Activated CD8-positive, alpha-beta memory T cell treated with anti-CD3 and anti-CD28 coated beads, Interleukin-2, amount 10 ng/mL, durations not matched to agents 7 days and 5 days (primary cell): ENCODE results near the gene LILRB1. TPM values are rescaled to one million over a fixed set of nuclear protein-coding genes. Genes with fewer than 3 reads are reported as not detected.
"Not testable (repeated sequence)": the region's sequence is repeated elsewhere in the genome, so short reads cannot be mapped to it uniquely, and the experiment has no call there.

ENCODE experiments used
- ATAC-seq: fragments of 150-1000 bp; cut with Tn5 transposase; one replicate; pipeline ENCODE4 v1.10.0; 2021; ENCODE audit warnings: moderate library complexity
- CTCF ChIA-PET: fragments of 350-600 bp; sonication (Branson Sonifier 250); formaldehyde crosslinking; loops from one replicate; lab custom pipeline; 2021; ENCODE audit warnings: antibody characterized with exemption; lab: Charles Lee
- DNase-seq: peaks from one replicate; pipeline ENCODE4 v3.0.0-alpha.2; 2020
- H3K27ac Mint-ChIP-seq: one replicate; pipeline ENCODE4 v1.8.0; 2021; ENCODE audit warnings: mild to moderate bottlenecking, mixed read lengths
- H3K27me3 Mint-ChIP-seq: one replicate; pipeline ENCODE4 v1.8.0; 2021; ENCODE audit warnings: mixed read lengths
- H3K36me3 Mint-ChIP-seq: one replicate; pipeline ENCODE4 v1.8.0; 2021; ENCODE audit warnings: mild to moderate bottlenecking, mixed read lengths
- H3K4me1 Mint-ChIP-seq: one replicate; pipeline ENCODE4 v1.8.0; 2021; ENCODE audit warnings: mixed read lengths
- H3K4me3 Mint-ChIP-seq: one replicate; pipeline ENCODE4 v1.8.0; 2021; ENCODE audit warnings: mild to moderate bottlenecking, moderate library complexity, mixed read lengths
- H3K9me3 Mint-ChIP-seq: one replicate; pipeline ENCODE4 v1.8.0; 2022; ENCODE audit warnings: low read depth, mixed read lengths
- microRNA-seq: library from miRNA; unstranded; fragments of <30 nt; microRNA quantifications from one replicate; pipeline ENCODE4 v1.2.0, GENCODE V29; 2022
- total RNA-seq, 2 experiments: library from RNA; stranded (reverse); gene quantifications; one replicate each; pipeline ENCODE4 v1.2.3, GENCODE V29; 2021

The LILRB1 gene
- total RNA-seq, 2 experiments from 2014 or later = 3.0 to 4.0 TPM

DNA sequence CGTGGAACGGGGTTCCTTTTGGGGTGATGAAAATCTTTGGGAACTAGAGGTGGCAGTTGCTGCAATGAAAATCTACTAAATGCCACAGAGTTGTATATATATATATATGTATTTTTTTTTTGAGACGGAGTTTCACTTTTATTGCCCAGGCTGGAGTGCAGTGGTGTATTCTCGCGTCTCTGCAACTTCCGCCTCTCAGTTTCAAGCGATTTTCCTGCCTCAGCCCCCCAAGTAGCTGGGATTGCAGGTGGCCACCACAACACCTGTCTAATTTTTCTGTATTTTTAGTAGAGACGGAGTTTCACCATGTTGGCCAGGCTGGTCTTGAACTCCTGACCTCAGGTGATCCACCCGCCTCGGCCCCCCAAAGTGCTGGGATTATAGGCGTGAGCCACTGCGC lies 51.3 kb downstream of the LILRB1 start:
- H3K9me3 Mint-ChIP-seq, DNase-seq, H3K27ac Mint-ChIP-seq, H3K4me3 Mint-ChIP-seq, H3K4me1 Mint-ChIP-seq, ATAC-seq, H3K36me3 Mint-ChIP-seq: not testable (repeated sequence)
- peaks cover 14% of the 10 kb centered on the region for H3K27me3 Mint-ChIP-seq
- CTCF ChIA-PET = interaction anchor here (1.5 kb wide), 1 partner anchor 206 kb away, joined by 3 read pairs; no protein-coding TSS in a partner anchor

DNA sequence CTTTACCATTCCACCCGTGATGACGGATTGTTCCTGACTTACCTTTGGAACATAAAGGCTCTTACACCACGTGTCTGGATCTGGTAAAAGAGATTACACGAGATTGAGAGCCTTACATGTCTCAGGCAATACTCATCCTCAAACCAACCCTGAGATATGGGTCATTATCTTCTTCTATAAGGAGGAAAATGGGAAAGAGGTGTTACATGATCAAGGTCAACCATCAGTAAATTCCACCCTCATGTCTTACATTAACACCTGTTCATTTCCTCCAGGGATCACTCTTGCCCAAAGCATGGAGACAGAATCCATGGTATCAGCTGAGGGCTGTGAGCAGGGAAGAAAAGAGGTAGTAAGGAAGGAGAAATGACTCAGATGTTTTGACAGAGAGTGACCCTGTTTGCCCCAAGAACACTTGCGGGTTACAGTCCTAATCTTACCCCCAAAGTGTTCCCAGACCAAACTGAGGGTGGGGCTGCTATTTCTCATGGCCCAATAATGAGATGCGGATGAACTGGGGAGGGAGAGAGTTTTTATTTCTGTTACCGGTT lies 52.1 kb downstream of the LILRB1 start:
- CTCF ChIA-PET = interaction anchor here (0.6 to 1.6 kb wide), 2 partner anchors 8 to 433 kb away, joined by 3 to 7 read pairs; no protein-coding TSS in a partner anchor
- no peak for DNase-seq
- no peak overlapping the region for H3K27ac Mint-ChIP-seq
- peaks cover 13% of the 10 kb centered on the region for H3K27me3 Mint-ChIP-seq
- no peak for ATAC-seq
- H3K4me3 Mint-ChIP-seq = no peak overlapping the region
- H3K9me3 Mint-ChIP-seq = no peaks in the 10 kb centered on the region
- H3K4me1 Mint-ChIP-seq = no peaks in the 10 kb centered on the region
- H3K36me3 Mint-ChIP-seq = no peaks in the 10 kb centered on the region

DNA sequence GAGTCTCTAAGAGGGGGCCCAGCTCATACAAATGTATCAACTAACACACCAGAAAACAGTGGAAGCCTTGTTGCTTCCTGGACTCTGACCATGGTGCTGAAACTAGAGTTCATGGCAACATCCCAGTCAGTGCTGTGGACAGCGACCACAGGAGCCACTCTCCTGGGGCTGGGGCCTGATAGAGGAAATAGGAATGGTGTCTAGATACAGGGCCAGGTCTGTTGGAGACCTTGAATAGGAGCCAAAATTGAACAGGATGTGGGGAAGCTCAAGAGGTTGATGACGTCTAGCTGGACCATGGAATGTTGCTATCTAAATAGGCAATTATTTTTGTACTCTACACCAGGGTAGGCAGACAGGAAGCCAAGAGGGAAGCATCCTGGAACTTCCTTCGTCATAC lies 54.2 kb downstream of the LILRB1 start:
- Mint-ChIP-seq H3K27me3 (peaks cover 7% of the 10 kb centered on the region), H3K27ac (no peak overlapping the region), H3K36me3 (no peaks in the 10 kb centered on the region), H3K4me3 (no peak overlapping the region), H3K4me1 (no peaks in the 10 kb centered on the region), H3K9me3 (no peaks in the 10 kb centered on the region)
- no peak for ATAC-seq
- DNase-seq = no peak
- CTCF ChIA-PET = interaction anchor here (1.2 kb wide), 1 partner anchor 10 kb away, joined by 9 read pairs; no protein-coding TSS in a partner anchor

Small RNA genes lying within 50 kb of the gene (microRNA-seq; reads per million reads assigned to microRNA genes)
- not detected for gene MIR8061

Other genes with a start within 250 kb of the LILRB1 start
- gene TTYH1, start 215.0 kb upstream of the LILRB1 start, total RNA-seq = 1 to 10 TPM in 1 of 2 experiments, under 1 TPM in 1; 0.93 to 1.2 TPM
- 100 to 1,000 TPM; 191 to 282 TPM for gene LENG8, start 181.3 kb upstream of the LILRB1 start, total RNA-seq
- gene LENG9, start 166.7 kb upstream of the LILRB1 start, total RNA-seq = 1 to 10 TPM; 6.3 to 7.2 TPM
- gene CDC42EP5, start 157.2 kb upstream of the LILRB1 start, total RNA-seq = under 1 TPM in 1 of 2 experiments, not detected in 1; 0.61 TPM
- gene LAIR2, start 127.7 kb upstream of the LILRB1 start, total RNA-seq = 1 to 10 TPM; 1.4 to 6.8 TPM
- under 1 TPM in 1 of 2 experiments, not detected in 1; 0.14 TPM for gene LILRA2, start 56.7 kb upstream of the LILRB1 start, total RNA-seq
- gene LILRA1, start 36.9 kb upstream of the LILRB1 start, total RNA-seq = not detected
- not detected for gene LILRB4, start 32.5 kb downstream of the LILRB1 start, total RNA-seq
- gene KIR3DL3, start 94.0 kb downstream of the LILRB1 start, total RNA-seq = not detected
- gene KIR2DL3, start 108.0 kb downstream of the LILRB1 start, total RNA-seq = 1 to 10 TPM in 1 of 2 experiments, under 1 TPM in 1; 0.30 to 1.2 TPM
- under 1 TPM; 0.19 to 0.47 TPM for gene KIR2DL1, start 139.3 kb downstream of the LILRB1 start, total RNA-seq
- gene KIR2DL4, start 173.1 kb downstream of the LILRB1 start, total RNA-seq = under 1 TPM; 0.42 to 0.70 TPM
- 1 to 10 TPM in 1 of 2 experiments, under 1 TPM in 1; 0.28 to 1.0 TPM for gene KIR3DL1, start 186.0 kb downstream of the LILRB1 start, total RNA-seq
- under 1 TPM; 0.30 to 0.99 TPM for gene KIR2DS4, start 202.2 kb downstream of the LILRB1 start, total RNA-seq
- gene KIR3DL2, start 220.0 kb downstream of the LILRB1 start, total RNA-seq = 1 to 10 TPM in 1 of 2 experiments, under 1 TPM in 1; 0.54 to 1.8 TPM
- not detected for gene FCAR, start 243.8 kb downstream of the LILRB1 start, total RNA-seq